Inflammatory macrophage (primary cell): ENCODE data around the gene HOMER1.
A peak's percentile ranks its signal among the peaks of the same experiment; 100 is the strongest.

ENCODE experiments used
- DNase-seq, 2 donors: peaks; one replicate each; pipeline ENCODE4 v3.0.0-alpha.2; 2020 to 2022

Gene HOMER1

GRCh38 chr5:79488058-79488457 is 25.9 kb downstream of the HOMER1 start:
- DNase-seq: no peak

GRCh38 chr5:79487251-79487650 is 26.7 kb downstream of the HOMER1 start:
- no peak for DNase-seq

- DNase-seq: no peak
These were observed 27.8 kb downstream of the HOMER1 start for GRCh38 chr5:79486116-79486515.

GRCh38 chr5:79484731-79485130 is 29.2 kb downstream of the HOMER1 start:
- no peak for DNase-seq

- DNase-seq: no peak
These were observed 32.4 kb downstream of the HOMER1 start for GRCh38 chr5:79481574-79481973.

- DNase-seq: no peak
These were observed 32.9 kb downstream of the HOMER1 start for GRCh38 chr5:79480991-79481390.

- DNase-seq: no peak
These were observed 38.8 kb downstream of the HOMER1 start for GRCh38 chr5:79475152-79475466.

GRCh38 chr5:79474367-79475151 is 39.4 kb downstream of the HOMER1 start:
- no peak for DNase-seq

GRCh38 chr5:79471556-79471955 is 42.4 kb downstream of the HOMER1 start:
- no peak for DNase-seq

- DNase-seq: peak in 1 of 2 donors; percentile 34
These were observed 49.1 kb downstream of the HOMER1 start for GRCh38 chr5:79464695-79465332.

GRCh38 chr5:79464278-79464677 is 49.7 kb downstream of the HOMER1 start:
- DNase-seq: no peak

GRCh38 chr5:79459626-79460025 is 54.3 kb downstream of the HOMER1 start:
- no peak for DNase-seq

GRCh38 chr5:79456890-79457583 is 56.9 kb downstream of the HOMER1 start:
- DNase-seq: no peak

GRCh38 chr5:79456400-79456799 is 57.5 kb downstream of the HOMER1 start:
- DNase-seq: no peak

GRCh38 chr5:79454043-79454442 is 59.9 kb downstream of the HOMER1 start:
- DNase-seq: no peak

- DNase-seq: no peak
These were observed 65.6 kb downstream of the HOMER1 start for GRCh38 chr5:79448336-79448735.

- no peak for DNase-seq
These were observed 77.1 kb downstream of the HOMER1 start for GRCh38 chr5:79436821-79437220.

GRCh38 chr5:79436224-79436623 is 77.7 kb downstream of the HOMER1 start:
- DNase-seq: no peak

GRCh38 chr5:79430196-79430595 is 83.7 kb downstream of the HOMER1 start:
- no peak for DNase-seq

- DNase-seq: no peak
These were observed 90.6 kb downstream of the HOMER1 start for GRCh38 chr5:79423296-79423695.

- DNase-seq: no peak
These were observed 93.7 kb downstream of the HOMER1 start for GRCh38 chr5:79420248-79420647.

GRCh38 chr5:79418276-79418675 is 95.7 kb downstream of the HOMER1 start:
- no peak for DNase-seq

GRCh38 chr5:79417495-79417894 is 96.4 kb downstream of the HOMER1 start:
- no peak for DNase-seq

- DNase-seq: peak; percentile 60 to 67
These were observed 97.4 kb downstream of the HOMER1 start for GRCh38 chr5:79416499-79416898.
